OCI-M2 (cell line): ENCODE results near the gene MRPL14.

Source experiments
- DNase-seq: peaks from one replicate; lab custom pipeline; 2025; ENCODE audit not compliant: unreplicated experiment; lab: John Stamatoyannopoulos, UW

MRPL14 gene

GRCh38 chr6:44081753-44082152 lies 45.5 kb downstream of the MRPL14 start:
- no peak for DNase-seq

- no peak for DNase-seq
Observed at GRCh38 chr6:44080561-44081521, 46.4 kb downstream of the MRPL14 start.

- DNase-seq = no peak
Observed at GRCh38 chr6:44079672-44080071, 47.6 kb downstream of the MRPL14 start.

- no peak for DNase-seq
Observed at GRCh38 chr6:44078827-44079671, 48.2 kb downstream of the MRPL14 start.

- DNase-seq = no peak
Observed at GRCh38 chr6:44078219-44078826, 48.9 kb downstream of the MRPL14 start.

- DNase-seq = no peak
Observed at GRCh38 chr6:44077214-44077946, 49.9 kb downstream of the MRPL14 start.

GRCh38 chr6:44076356-44077213 lies 50.7 kb downstream of the MRPL14 start:
- DNase-seq = no peak

- DNase-seq = no peak
Observed at GRCh38 chr6:44075647-44076355, 51.5 kb downstream of the MRPL14 start.

GRCh38 chr6:44074813-44075646 lies 52.2 kb downstream of the MRPL14 start:
- DNase-seq = no peak

- DNase-seq = no peak
Observed at GRCh38 chr6:44074439-44074812, 52.8 kb downstream of the MRPL14 start.

- DNase-seq = no peak
Observed at GRCh38 chr6:44073612-44074438, 53.4 kb downstream of the MRPL14 start.

- no peak for DNase-seq
Observed at GRCh38 chr6:44072959-44073611, 54.2 kb downstream of the MRPL14 start.

- no peak for DNase-seq
Observed at GRCh38 chr6:44072452-44072958, 54.7 kb downstream of the MRPL14 start.

- DNase-seq = no peak
Observed at GRCh38 chr6:44071670-44072451, 55.4 kb downstream of the MRPL14 start.

GRCh38 chr6:44068607-44069296 lies 58.5 kb downstream of the MRPL14 start:
- DNase-seq = no peak
